SK-N-SH treated with all-trans-retinoic acid at 6 μM for 48 hours (cell line): ENCODE measurements around the gene AMOT.
A peak's percentile ranks its signal among the peaks of the same experiment; 100 is the strongest.

Source experiments
- ATAC-seq: fragments of 200-7000 bp; cut with Tn5 transposase; 3 replicates; pipeline ENCODE4 v1.9.1; 2020; ENCODE audit warnings: mild to moderate bottlenecking, moderate library complexity
- ARNTL ChIP-seq: fragments of 450-650 bp; formaldehyde crosslinking; IDR thresholded peaks from 2 replicates; pipeline ENCODE4 v1.5.0; 2020; ENCODE audit warnings: low read depth, mild to moderate bottlenecking, moderate library complexity, borderline replicate concordance
- BACH2 ChIP-seq: fragments of 250-450 bp; sonication (Bioruptor Pico); IDR thresholded peaks from 2 replicates; pipeline ENCODE4 v1.9.0; 2021; ENCODE audit warnings: mild to moderate bottlenecking, borderline replicate concordance
- CSDC2 ChIP-seq: fragments of 250-450 bp; sonication (Bioruptor Pico); IDR thresholded peaks from 2 replicates; pipeline ENCODE4 v1.5.0; 2020; ENCODE audit warnings: mild to moderate bottlenecking, moderate library complexity
- ESRRG ChIP-seq: fragments of 250-450 bp; sonication (Bioruptor Pico); IDR thresholded peaks from 2 replicates; pipeline ENCODE4 v1.6.1; 2021; ENCODE audit warnings: mild to moderate bottlenecking
- GLIS3 ChIP-seq: fragments of 250-450 bp; sonication (Bioruptor Pico); IDR thresholded peaks from 2 replicates; pipeline ENCODE4 v1.5.0; 2020; ENCODE audit warnings: mild to moderate bottlenecking, moderate library complexity
- ISL1 ChIP-seq: fragments of 250-450 bp; sonication (Bioruptor Pico); IDR thresholded peaks from 2 replicates; pipeline ENCODE4 v2.1.2; 2022; ENCODE audit warnings: mild to moderate bottlenecking, moderate library complexity
- PPARA ChIP-seq: fragments of 250-450 bp; sonication (Bioruptor Pico); IDR thresholded peaks from 2 replicates; pipeline ENCODE4 v1.5.0; 2020; ENCODE audit warnings: mild to moderate bottlenecking, borderline replicate concordance
- RARB ChIP-seq: fragments of 250-450 bp; sonication (Bioruptor Pico); IDR thresholded peaks from 2 replicates; pipeline ENCODE4 v1.8.0; 2021; ENCODE audit warnings: mild to moderate bottlenecking, moderate library complexity
- SNAI2 ChIP-seq: fragments of 250-450 bp; sonication (Bioruptor Pico); IDR thresholded peaks from 2 replicates; pipeline ENCODE4 v1.5.0; 2020; ENCODE audit warnings: mild to moderate bottlenecking, moderate library complexity
- TCF4 ChIP-seq: fragments of 250-450 bp; sonication (Bioruptor Pico); IDR thresholded peaks from 2 replicates; pipeline ENCODE4 v1.8.0; 2021; ENCODE audit warnings: mild to moderate bottlenecking, moderate library complexity, borderline replicate concordance
- TOX ChIP-seq: fragments of 250-450 bp; sonication (Bioruptor Pico); IDR thresholded peaks from 2 replicates; pipeline ENCODE4 v1.8.0; 2021; ENCODE audit warnings: mild to moderate bottlenecking, moderate library complexity, borderline replicate concordance
- ZC3H10 ChIP-seq: fragments of 250-450 bp; sonication (Bioruptor Pico); IDR thresholded peaks from 2 replicates; pipeline ENCODE4 v1.5.1; 2021; ENCODE audit warnings: mild to moderate bottlenecking, moderate library complexity
- ZFP3 ChIP-seq: fragments of 250-450 bp; sonication (Bioruptor Pico); IDR thresholded peaks from 2 replicates; pipeline ENCODE4 v1.5.0; 2020; ENCODE audit warnings: mild to moderate bottlenecking, moderate library complexity
- ZFP30 ChIP-seq: fragments of 450-650 bp; formaldehyde crosslinking; IDR thresholded peaks from 2 replicates; pipeline ENCODE4 v1.5.0; 2022; ENCODE audit warnings: mild to moderate bottlenecking, moderate library complexity
- ZNF565 ChIP-seq: fragments of 450-650 bp; formaldehyde crosslinking; conservative IDR thresholded peaks from 2 replicates; pipeline ENCODE4 v1.5.0; 2020; ENCODE audit warnings: low read depth, mild to moderate bottlenecking, moderate library complexity
- ZNF70 ChIP-seq: fragments of 450-650 bp; formaldehyde crosslinking; IDR thresholded peaks from 2 replicates; pipeline ENCODE4 v1.5.0; 2020; ENCODE audit warnings: mild to moderate bottlenecking, moderate library complexity
- ZNF8 ChIP-seq: fragments of 450-650 bp; formaldehyde crosslinking; IDR thresholded peaks from 2 replicates; pipeline ENCODE4 v1.5.0; 2020; ENCODE audit warnings: mild to moderate bottlenecking, moderate library complexity
- TF ChIP-seq, protein P1 (sequence below): fragments of 250-450 bp; sonication (Bioruptor Pico); IDR thresholded peaks from 2 replicates; pipeline ENCODE4 v1.8.0; 2020; ENCODE audit warnings: mild to moderate bottlenecking, moderate library complexity, borderline replicate concordance
- TF ChIP-seq, protein P2 (sequence below): fragments of 250-450 bp; sonication (Bioruptor Pico); IDR thresholded peaks from 2 replicates; pipeline ENCODE4 v1.8.0; 2021; ENCODE audit warnings: low read depth, mild to moderate bottlenecking, moderate library complexity, borderline replicate concordance
- TF ChIP-seq, protein P3 (sequence below): fragments of 250-450 bp; sonication (Bioruptor Pico); IDR thresholded peaks from 2 replicates; pipeline ENCODE4 v1.5.0; 2020; ENCODE audit warnings: mild to moderate bottlenecking, moderate library complexity
- TF ChIP-seq, protein P4 (sequence below): fragments of 250-450 bp; sonication (Bioruptor Pico); IDR thresholded peaks from 2 replicates; pipeline ENCODE4 v1.5.1; 2021; ENCODE audit warnings: mild to moderate bottlenecking, moderate library complexity

Gene AMOT

DNA sequence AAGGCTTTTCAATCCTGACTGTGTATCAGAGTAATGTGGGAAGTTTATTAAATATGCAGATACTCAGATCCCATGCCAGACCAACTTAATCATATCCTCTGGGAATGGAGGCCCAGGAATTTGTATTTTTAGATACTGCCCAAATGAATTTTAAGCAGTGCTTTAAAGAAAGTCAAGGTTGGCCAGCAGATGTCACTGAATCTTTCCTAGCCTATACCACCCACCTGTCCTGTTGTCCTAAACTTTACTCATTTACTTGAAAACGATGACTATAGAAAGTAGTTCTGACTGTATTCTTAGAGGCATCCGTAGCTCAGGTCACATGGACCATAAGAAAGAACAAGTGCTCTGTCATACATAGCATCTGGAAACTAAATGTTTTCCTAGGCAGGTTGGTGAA lies 79.9 kb downstream of the AMOT start:
- TF ChIP-seq ARNTL (CRISPR knock-in tag), result no peak
- TF ChIP-seq ZFP30 (CRISPR knock-in tag), result no peak
- TF ChIP-seq, protein P1, sequence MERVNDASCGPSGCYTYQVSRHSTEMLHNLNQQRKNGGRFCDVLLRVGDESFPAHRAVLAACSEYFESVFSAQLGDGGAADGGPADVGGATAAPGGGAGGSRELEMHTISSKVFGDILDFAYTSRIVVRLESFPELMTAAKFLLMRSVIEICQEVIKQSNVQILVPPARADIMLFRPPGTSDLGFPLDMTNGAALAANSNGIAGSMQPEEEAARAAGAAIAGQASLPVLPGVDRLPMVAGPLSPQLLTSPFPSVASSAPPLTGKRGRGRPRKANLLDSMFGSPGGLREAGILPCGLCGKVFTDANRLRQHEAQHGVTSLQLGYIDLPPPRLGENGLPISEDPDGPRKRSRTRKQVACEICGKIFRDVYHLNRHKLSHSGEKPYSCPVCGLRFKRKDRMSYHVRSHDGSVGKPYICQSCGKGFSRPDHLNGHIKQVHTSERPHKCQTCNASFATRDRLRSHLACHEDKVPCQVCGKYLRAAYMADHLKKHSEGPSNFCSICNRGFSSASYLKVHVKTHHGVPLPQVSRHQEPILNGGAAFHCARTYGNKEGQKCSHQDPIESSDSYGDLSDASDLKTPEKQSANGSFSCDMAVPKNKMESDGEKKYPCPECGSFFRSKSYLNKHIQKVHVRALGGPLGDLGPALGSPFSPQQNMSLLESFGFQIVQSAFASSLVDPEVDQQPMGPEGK (CRISPR knock-in tag), result no peak
- TF ChIP-seq PPARA, result no peak
- TF ChIP-seq, protein P2, sequence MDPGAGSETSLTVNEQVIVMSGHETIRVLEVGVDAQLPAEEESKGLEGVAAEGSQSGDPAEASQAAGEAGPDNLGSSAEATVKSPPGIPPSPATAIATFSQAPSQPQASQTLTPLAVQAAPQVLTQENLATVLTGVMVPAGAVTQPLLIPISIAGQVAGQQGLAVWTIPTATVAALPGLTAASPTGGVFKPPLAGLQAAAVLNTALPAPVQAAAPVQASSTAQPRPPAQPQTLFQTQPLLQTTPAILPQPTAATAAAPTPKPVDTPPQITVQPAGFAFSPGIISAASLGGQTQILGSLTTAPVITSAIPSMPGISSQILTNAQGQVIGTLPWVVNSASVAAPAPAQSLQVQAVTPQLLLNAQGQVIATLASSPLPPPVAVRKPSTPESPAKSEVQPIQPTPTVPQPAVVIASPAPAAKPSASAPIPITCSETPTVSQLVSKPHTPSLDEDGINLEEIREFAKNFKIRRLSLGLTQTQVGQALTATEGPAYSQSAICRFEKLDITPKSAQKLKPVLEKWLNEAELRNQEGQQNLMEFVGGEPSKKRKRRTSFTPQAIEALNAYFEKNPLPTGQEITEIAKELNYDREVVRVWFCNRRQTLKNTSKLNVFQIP (CRISPR knock-in tag), result no peak
- TF ChIP-seq CSDC2, result no peak
- no peak for TF ChIP-seq ZNF70 (CRISPR knock-in tag)
- no peak for TF ChIP-seq ZFP3 (CRISPR knock-in tag)
- TF ChIP-seq ZNF565 (CRISPR knock-in tag), result no peak
- TF ChIP-seq ESRRG, result no peak

DNA sequence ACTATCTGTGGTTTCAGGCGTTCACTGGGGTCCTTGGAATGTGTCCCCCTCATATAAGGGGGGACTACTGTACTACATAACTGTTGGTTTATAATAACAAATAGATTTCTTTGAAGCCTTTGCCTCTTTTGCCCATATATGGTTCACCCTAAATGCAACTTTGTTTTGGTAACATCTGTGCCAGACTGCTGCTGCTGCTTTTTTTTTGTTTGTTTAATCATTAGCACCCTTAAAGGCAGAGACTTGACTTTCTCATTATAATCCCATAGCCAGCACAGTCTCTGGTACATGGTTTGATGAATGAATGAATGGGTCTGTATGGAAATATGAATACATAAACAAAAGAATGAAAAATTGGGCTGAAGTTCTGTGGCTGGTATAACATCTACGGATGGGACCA lies 80.7 kb downstream of the AMOT start:
- no peak for ATAC-seq
- TF ChIP-seq TOX (CRISPR knock-in tag) (no peak), ZC3H10 (CRISPR knock-in tag) (no peak), RARB (CRISPR knock-in tag) (no peak), TCF4 (CRISPR knock-in tag) (no peak), PPARA (no peak), ZFP30 (CRISPR knock-in tag) (no peak), GLIS3 (no peak)

More for the DNA sequence above, 79.9 kb downstream of the AMOT start:
- peak; percentile 27; the same call in 2 of the 3 replicates for ATAC-seq

DNA sequence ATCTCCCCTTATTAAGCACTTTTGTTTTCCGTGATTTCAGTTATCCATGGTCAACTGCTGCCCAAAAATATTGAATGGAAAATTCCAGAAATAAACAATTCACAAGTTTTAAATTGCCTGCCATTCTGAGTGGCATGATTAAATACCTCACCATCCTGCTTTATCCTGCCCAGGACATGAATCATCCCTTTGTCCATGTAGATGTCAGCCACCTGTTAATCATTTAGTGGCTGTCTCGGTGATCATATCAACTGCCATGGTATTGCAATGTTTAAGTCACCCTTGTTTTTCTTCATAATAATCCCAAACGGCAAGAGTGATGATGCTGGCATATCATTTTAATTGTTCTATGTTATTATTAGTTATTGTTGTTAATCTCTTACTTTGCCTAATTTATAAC lies 81.1 kb downstream of the AMOT start:
- no peak for ATAC-seq
- no peak for TF ChIP-seq CSDC2
- TF ChIP-seq ZFP30 (CRISPR knock-in tag), result no peak
- no peak for TF ChIP-seq ARNTL (CRISPR knock-in tag)
- no peak for TF ChIP-seq GLIS3
- TF ChIP-seq, protein P2 (CRISPR knock-in tag), result no peak
- TF ChIP-seq ISL1 (CRISPR knock-in tag), result no peak
- TF ChIP-seq SNAI2 (CRISPR knock-in tag), result no peak
- TF ChIP-seq, protein P3, sequence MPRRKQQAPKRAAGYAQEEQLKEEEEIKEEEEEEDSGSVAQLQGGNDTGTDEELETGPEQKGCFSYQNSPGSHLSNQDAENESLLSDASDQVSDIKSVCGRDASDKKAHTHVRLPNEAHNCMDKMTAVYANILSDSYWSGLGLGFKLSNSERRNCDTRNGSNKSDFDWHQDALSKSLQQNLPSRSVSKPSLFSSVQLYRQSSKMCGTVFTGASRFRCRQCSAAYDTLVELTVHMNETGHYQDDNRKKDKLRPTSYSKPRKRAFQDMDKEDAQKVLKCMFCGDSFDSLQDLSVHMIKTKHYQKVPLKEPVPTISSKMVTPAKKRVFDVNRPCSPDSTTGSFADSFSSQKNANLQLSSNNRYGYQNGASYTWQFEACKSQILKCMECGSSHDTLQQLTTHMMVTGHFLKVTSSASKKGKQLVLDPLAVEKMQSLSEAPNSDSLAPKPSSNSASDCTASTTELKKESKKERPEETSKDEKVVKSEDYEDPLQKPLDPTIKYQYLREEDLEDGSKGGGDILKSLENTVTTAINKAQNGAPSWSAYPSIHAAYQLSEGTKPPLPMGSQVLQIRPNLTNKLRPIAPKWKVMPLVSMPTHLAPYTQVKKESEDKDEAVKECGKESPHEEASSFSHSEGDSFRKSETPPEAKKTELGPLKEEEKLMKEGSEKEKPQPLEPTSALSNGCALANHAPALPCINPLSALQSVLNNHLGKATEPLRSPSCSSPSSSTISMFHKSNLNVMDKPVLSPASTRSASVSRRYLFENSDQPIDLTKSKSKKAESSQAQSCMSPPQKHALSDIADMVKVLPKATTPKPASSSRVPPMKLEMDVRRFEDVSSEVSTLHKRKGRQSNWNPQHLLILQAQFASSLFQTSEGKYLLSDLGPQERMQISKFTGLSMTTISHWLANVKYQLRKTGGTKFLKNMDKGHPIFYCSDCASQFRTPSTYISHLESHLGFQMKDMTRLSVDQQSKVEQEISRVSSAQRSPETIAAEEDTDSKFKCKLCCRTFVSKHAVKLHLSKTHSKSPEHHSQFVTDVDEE (CRISPR knock-in tag), result no peak
- TF ChIP-seq, protein P4, sequence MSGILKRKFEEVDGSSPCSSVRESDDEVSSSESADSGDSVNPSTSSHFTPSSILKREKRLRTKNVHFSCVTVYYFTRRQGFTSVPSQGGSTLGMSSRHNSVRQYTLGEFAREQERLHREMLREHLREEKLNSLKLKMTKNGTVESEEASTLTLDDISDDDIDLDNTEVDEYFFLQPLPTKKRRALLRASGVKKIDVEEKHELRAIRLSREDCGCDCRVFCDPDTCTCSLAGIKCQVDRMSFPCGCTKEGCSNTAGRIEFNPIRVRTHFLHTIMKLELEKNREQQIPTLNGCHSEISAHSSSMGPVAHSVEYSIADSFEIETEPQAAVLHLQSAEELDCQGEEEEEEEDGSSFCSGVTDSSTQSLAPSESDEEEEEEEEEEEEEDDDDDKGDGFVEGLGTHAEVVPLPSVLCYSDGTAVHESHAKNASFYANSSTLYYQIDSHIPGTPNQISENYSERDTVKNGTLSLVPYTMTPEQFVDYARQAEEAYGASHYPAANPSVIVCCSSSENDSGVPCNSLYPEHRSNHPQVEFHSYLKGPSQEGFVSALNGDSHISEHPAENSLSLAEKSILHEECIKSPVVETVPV (CRISPR knock-in tag), result no peak
- no peak for TF ChIP-seq ZNF70 (CRISPR knock-in tag)

DNA sequence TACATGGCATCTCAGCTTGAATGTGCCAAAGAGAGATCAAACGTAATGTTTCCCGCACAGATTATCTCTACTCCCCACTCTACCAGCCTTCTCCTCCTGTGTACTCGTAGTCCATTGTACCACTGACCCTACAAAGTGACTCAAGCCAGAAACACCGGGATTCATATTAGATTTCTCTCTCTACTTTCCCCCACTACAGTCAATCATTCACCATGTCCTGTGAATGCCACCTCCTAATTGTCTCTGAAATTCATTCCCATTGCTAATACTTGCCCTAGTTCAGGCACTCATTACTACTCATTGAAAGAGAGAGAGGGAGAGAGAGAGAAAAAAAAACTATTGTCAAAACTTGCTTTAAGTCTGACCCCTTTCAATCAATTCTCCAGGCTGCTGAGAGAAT lies 82.7 kb downstream of the AMOT start:
- ATAC-seq, result no peak
- TF ChIP-seq ISL1 (CRISPR knock-in tag), result no peak
- TF ChIP-seq GLIS3, result no peak
- TF ChIP-seq ZC3H10 (CRISPR knock-in tag), result no peak
- TF ChIP-seq TOX (CRISPR knock-in tag), result no peak
- TF ChIP-seq ZNF8 (CRISPR knock-in tag), result no peak
- TF ChIP-seq, protein P3 (CRISPR knock-in tag), result no peak
- TF ChIP-seq ZNF565 (CRISPR knock-in tag), result no peak
- TF ChIP-seq ZFP30 (CRISPR knock-in tag), result no peak
- no peak for TF ChIP-seq BACH2
- TF ChIP-seq RARB (CRISPR knock-in tag), result no peak
- TF ChIP-seq, protein P1 (CRISPR knock-in tag), result no peak
- TF ChIP-seq ESRRG, result no peak
- TF ChIP-seq ZFP3 (CRISPR knock-in tag), result no peak
- TF ChIP-seq, all 23 proteins: peak for 0
